Nephron progenitor cell (in vitro differentiated cells): ENCODE measurements around the gene DVL1.

Experiments
- DNase-seq: peaks from one replicate; pipeline ENCODE4 v3.0.0; 2021
- H3K27ac Mint-ChIP-seq: 2 replicates; pipeline ENCODE4 v1.8.0; 2021; ENCODE audit warnings: mild to moderate bottlenecking, moderate library complexity, mixed read lengths
- H3K27me3 Mint-ChIP-seq: 2 replicates; pipeline ENCODE4 v1.8.0; 2021; ENCODE audit warnings: mild to moderate bottlenecking, low read depth, mixed read lengths; ENCODE audit not compliant: poor library complexity
- H3K36me3 Mint-ChIP-seq: 2 replicates; pipeline ENCODE4 v1.8.0; 2021; ENCODE audit warnings: low read depth, mixed read lengths
- H3K4me1 Mint-ChIP-seq: 2 replicates; pipeline ENCODE4 v1.8.0; 2021; ENCODE audit warnings: mixed read lengths
- H3K4me3 Mint-ChIP-seq: 2 replicates; pipeline ENCODE4 v1.8.0; 2021; ENCODE audit warnings: mild to moderate bottlenecking, moderate library complexity, mixed read lengths
- H3K9me3 Mint-ChIP-seq: 2 replicates; pipeline ENCODE4 v1.8.0; 2021; ENCODE audit warnings: mild to moderate bottlenecking, moderate library complexity, mixed read lengths
- CTCF ChIP-seq: fragments of 200-600 bp; sonication (generic); IDR thresholded peaks from 2 replicates; pipeline ENCODE4 v1.5.0; 2021; ENCODE audit warnings: antibody characterized with exemption

DVL1 gene

GRCh38 chr1:1356166-1356795 lies 7.1 kb upstream of the DVL1 start:
- no peak for TF ChIP-seq CTCF
- peaks cover 5% of the 10 kb centered on the region for H3K27me3 Mint-ChIP-seq

GRCh38 chr1:1355416-1355815 lies 6.2 kb upstream of the DVL1 start:
- no peaks in the 10 kb centered on the region for H3K9me3 Mint-ChIP-seq
- no peak for TF ChIP-seq CTCF
- peaks cover 58% of the 10 kb centered on the region for H3K4me1 Mint-ChIP-seq
- peaks cover 3% of the 10 kb centered on the region for H3K27me3 Mint-ChIP-seq
- DNase-seq, result peak; percentile 62
- no peak overlapping the region for H3K4me3 Mint-ChIP-seq
- no peaks in the 10 kb centered on the region for H3K36me3 Mint-ChIP-seq
- H3K27ac Mint-ChIP-seq, result no peak overlapping the region

More at GRCh38 chr1:1356166-1356795, 7.1 kb upstream of the DVL1 start:
- peaks cover 67% of the 10 kb centered on the region for H3K4me1 Mint-ChIP-seq
- H3K4me3 Mint-ChIP-seq, result peak overlapping the region; percentile 86
- H3K36me3 Mint-ChIP-seq, result no peaks in the 10 kb centered on the region
- H3K9me3 Mint-ChIP-seq, result no peaks in the 10 kb centered on the region
- H3K27ac Mint-ChIP-seq, result no peak overlapping the region
- DNase-seq, result peak; percentile 15

- Mint-ChIP-seq H3K4me1 (peaks cover 53% of the 10 kb centered on the region), H3K9me3 (no peaks in the 10 kb centered on the region), H3K27ac (no peak overlapping the region), H3K27me3 (peaks cover 3% of the 10 kb centered on the region), H3K36me3 (no peaks in the 10 kb centered on the region), H3K4me3 (peak overlapping the region; percentile 76)
- DNase-seq, result peak; percentile 42
- TF ChIP-seq CTCF, result no peak
These were observed 5.3 kb upstream of the DVL1 start for GRCh38 chr1:1354271-1355247.

- no peaks in the 10 kb centered on the region for H3K36me3 Mint-ChIP-seq
- H3K4me3 Mint-ChIP-seq, result peak overlapping the region; percentile 18
- peaks cover 43% of the 10 kb centered on the region for H3K4me1 Mint-ChIP-seq
- H3K27ac Mint-ChIP-seq, result no peak overlapping the region
- TF ChIP-seq CTCF, result no peak
- H3K9me3 Mint-ChIP-seq, result no peaks in the 10 kb centered on the region
- peaks cover 3% of the 10 kb centered on the region for H3K27me3 Mint-ChIP-seq
- DNase-seq, result peak; percentile 31
These were observed 4.4 kb upstream of the DVL1 start for GRCh38 chr1:1353389-1354151.

GRCh38 chr1:1352786-1353388 lies 3.7 kb upstream of the DVL1 start:
- H3K27ac Mint-ChIP-seq, result no peak overlapping the region
- no peaks in the 10 kb centered on the region for H3K36me3 Mint-ChIP-seq
- H3K4me1 Mint-ChIP-seq, result peaks cover 40% of the 10 kb centered on the region
- H3K4me3 Mint-ChIP-seq, result peak overlapping the region; percentile 73
- no peak for TF ChIP-seq CTCF
- DNase-seq, result no peak
- no peaks in the 10 kb centered on the region for H3K9me3 Mint-ChIP-seq
- H3K27me3 Mint-ChIP-seq, result peaks cover 3% of the 10 kb centered on the region
